Right kidney (tissue), 1 donor: ENCODE data around the gene PAK2.
"Not testable (repeated sequence)": the region's sequence is repeated elsewhere in the genome, so short reads cannot be mapped to it uniquely, and the experiment has no call there.

Experiments
- DNase-seq: peaks from one replicate; pipeline ENCODE4 v3.0.0-alpha.2; 2016

PAK2 gene

GRCh38 chr3:196842567-196843434 is 103.1 kb downstream of the PAK2 start:
- no peak for DNase-seq

- DNase-seq: no peak
Measured at GRCh38 chr3:196843435-196844110, 103.9 kb downstream of the PAK2 start.

GRCh38 chr3:196844235-196845219 is 104.9 kb downstream of the PAK2 start:
- DNase-seq: not testable (repeated sequence)

- DNase-seq: not testable (repeated sequence)
Measured at GRCh38 chr3:196848375-196848774, 108.7 kb downstream of the PAK2 start.

- no peak for DNase-seq
Measured at GRCh38 chr3:196849180-196849741, 109.6 kb downstream of the PAK2 start.

- not testable (repeated sequence) for DNase-seq
Measured at GRCh38 chr3:196863000-196863399, 123.3 kb downstream of the PAK2 start.

GRCh38 chr3:196867155-196867506 is 127.5 kb downstream of the PAK2 start:
- no peak for DNase-seq

GRCh38 chr3:196867507-196868296 is 128.0 kb downstream of the PAK2 start, which contains the start of gene SENP5:
SENP5 (plus strand) TSS chr3:196867920; CDS start chr3:196885182, 17,262 bp downstream.
- peak; percentile 97 for DNase-seq

GRCh38 chr3:196868297-196868661 is 128.6 kb downstream of the PAK2 start:
- DNase-seq: no peak

- DNase-seq: no peak
Measured at GRCh38 chr3:196872316-196872715, 132.7 kb downstream of the PAK2 start.

- DNase-seq: not testable (repeated sequence)
Measured at GRCh38 chr3:196874511-196875094, 134.9 kb downstream of the PAK2 start.

- no peak for DNase-seq
Measured at GRCh38 chr3:196875258-196875657, 135.6 kb downstream of the PAK2 start.
